Measurements from ENCODE around the gene STAG1. TPM values are rescaled to one million over a fixed set of nuclear protein-coding genes. Genes with fewer than 3 reads are reported as not detected.
"Not testable (repeated sequence)": the region's sequence is repeated elsewhere in the genome, so short reads cannot be mapped to it uniquely, and the experiment has no call there.

Gene STAG1
- polyA plus RNA-seq, 1 experiment = 13.8 TPM

DNA sequence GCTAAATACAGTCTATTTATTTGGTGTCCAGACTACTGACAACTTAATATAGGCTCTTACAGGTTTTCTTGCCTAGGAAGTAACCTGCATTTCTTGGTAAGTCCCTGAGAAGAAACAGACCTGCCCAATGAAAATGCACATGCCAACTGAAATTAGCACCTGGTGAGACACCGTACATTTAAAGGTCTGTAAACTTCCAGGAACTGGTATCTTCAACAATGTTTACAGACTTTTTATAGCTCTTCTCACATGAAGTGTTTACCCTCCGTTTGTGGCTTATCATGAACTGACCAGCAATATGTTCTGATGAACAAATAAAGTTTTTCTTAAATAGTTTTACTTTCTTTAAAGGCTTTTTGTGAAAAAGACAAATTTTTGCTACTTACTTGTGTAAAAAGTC, 408.7 kb downstream of the STAG1 start:
- TF ChIP-seq, protein P1, sequence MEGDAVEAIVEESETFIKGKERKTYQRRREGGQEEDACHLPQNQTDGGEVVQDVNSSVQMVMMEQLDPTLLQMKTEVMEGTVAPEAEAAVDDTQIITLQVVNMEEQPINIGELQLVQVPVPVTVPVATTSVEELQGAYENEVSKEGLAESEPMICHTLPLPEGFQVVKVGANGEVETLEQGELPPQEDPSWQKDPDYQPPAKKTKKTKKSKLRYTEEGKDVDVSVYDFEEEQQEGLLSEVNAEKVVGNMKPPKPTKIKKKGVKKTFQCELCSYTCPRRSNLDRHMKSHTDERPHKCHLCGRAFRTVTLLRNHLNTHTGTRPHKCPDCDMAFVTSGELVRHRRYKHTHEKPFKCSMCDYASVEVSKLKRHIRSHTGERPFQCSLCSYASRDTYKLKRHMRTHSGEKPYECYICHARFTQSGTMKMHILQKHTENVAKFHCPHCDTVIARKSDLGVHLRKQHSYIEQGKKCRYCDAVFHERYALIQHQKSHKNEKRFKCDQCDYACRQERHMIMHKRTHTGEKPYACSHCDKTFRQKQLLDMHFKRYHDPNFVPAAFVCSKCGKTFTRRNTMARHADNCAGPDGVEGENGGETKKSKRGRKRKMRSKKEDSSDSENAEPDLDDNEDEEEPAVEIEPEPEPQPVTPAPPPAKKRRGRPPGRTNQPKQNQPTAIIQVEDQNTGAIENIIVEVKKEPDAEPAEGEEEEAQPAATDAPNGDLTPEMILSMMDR (IDR thresholded peaks at IDR 0.05; ENCODE audit: insufficient read depth, low read depth, low read length) = no peak
- no peak for DNase-seq (ENCODE audit: low read depth)
- no peak overlapping the region for H3K4me3 ChIP-seq (ENCODE audit: low read depth, low read length)
- ChIA-PET POLR2A (no interaction called here), CTCF (no interaction called here)
- peaks cover under 1% of the 10 kb centered on the region; the same call in 1 of the 2 replicates for H3K36me3 ChIP-seq (ENCODE audit: control insufficient read depth, insufficient read depth, low read length)
- no peaks in the 10 kb centered on the region for H3K27me3 ChIP-seq (ENCODE audit: control insufficient read depth, insufficient read depth, low read length)

DNA sequence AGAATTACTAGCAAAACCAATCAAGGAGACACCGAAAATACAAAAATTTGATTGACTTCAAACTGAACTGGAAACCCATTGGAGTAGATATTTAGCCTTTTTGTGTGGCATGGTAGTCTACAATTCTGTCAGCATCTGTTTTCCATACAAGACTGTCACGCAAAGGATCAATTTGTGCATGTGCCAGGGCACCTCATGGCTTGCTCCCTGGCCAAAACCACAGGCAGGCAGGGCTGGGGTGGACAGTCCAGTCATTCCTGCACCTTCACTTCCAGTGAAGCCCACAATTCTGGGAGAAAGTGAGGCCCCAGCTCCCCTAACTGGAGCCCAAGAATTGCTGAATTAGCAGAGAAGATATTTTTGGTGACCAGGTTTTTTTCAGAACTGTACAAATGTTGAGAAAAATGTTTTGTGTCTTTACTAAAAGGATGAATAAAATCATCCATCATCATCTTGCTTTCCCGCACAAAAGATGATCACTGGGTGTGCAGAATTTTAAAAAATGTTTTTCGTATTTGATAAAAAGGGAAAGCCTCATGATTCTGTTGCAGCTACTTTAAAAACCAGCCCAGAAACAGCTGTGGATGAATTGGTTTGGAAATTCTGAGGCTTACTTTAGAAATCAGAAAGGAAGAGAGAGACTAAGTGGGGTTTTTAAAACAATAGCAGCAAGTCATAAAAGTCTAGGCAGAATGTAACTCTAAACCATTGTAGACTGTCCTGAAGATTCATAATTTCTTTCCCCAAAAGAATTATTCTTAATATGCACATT, 415.7 kb downstream of the STAG1 start:
- no peaks in the 10 kb centered on the region for H3K27me3 ChIP-seq (ENCODE audit: control insufficient read depth, insufficient read depth, low read length)
- TF ChIP-seq, protein P1 (IDR thresholded peaks at IDR 0.05; ENCODE audit: insufficient read depth, low read depth, low read length) = no peak
- CTCF ChIA-PET = interaction anchor here (2.4 kb wide), 1 partner anchor 416 kb away, joined by 10 read pairs; the partner anchor contains the start of gene STAG1
- DNase-seq (ENCODE audit: low read depth) = peak; percentile 41
- POLR2A ChIA-PET = interaction anchor here (0.6 kb wide), 1 partner anchor 24 kb away, joined by 3 read pairs; no protein-coding TSS in a partner anchor
- no peak overlapping the region for H3K4me3 ChIP-seq (ENCODE audit: low read depth, low read length)
- no peaks in the 10 kb centered on the region; the same call in none of the 2 replicates for H3K36me3 ChIP-seq (ENCODE audit: control insufficient read depth, insufficient read depth, low read length)

DNA sequence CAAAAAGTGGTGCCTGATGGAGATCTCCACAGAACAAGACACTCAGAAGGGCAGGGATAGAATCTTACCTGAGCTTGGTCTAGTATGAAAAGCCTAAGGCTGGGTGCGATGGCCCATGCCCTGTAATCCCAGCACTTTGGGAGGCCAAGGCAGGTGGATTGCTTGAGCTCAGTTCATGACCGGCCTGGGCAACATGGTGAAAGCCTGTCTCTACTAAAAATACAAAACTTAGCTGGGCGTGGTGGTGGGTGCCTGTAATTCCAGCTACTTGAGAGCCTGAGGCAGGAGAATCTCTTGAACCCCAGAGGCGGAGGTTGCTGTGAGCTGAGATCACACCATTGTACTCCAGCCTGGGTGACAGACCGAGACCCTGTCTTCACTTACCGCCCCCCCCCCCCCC, 417.5 kb downstream of the STAG1 start:
- H3K4me3 ChIP-seq (ENCODE audit: low read depth, low read length); DNase-seq (ENCODE audit: low read depth); H3K27me3 ChIP-seq (ENCODE audit: control insufficient read depth, insufficient read depth, low read length); POLR2A ChIA-PET; H3K36me3 ChIP-seq (ENCODE audit: control insufficient read depth, insufficient read depth, low read length): not testable (repeated sequence)
- CTCF ChIA-PET = interaction anchor here (1.3 kb wide), 1 partner anchor 417 kb away, joined by 3 read pairs; the partner anchor contains the start of gene STAG1

DNA sequence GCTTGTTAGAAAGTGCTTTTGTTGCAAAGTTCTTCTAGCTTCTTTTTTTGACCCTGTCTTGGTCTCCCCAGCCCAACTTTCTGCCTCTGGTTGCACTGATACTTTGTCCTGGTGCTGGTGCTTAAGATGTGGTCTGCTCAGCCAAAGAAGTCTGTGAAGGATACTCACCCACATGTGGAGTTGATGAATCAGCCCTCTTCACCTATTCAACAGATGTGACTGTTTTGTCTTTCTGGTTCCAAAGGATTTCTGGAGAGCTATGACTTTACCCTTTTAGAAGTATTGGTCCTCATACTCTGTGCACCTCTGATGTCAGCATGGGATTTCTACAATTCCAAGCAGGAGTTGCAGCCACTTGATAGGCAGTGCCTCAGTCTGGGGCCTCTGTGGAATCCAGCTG, 418.0 kb downstream of the STAG1 start:
- TF ChIP-seq, protein P1 (IDR thresholded peaks at IDR 0.05; ENCODE audit: insufficient read depth, low read depth, low read length) = no peak
- H3K36me3 ChIP-seq (ENCODE audit: control insufficient read depth, insufficient read depth, low read length) = no peaks in the 10 kb centered on the region; the same call in 1 of the 2 replicates
- ChIA-PET CTCF (interaction anchor here (1.3 to 2.2 kb wide), 2 partner anchors 17 to 418 kb away, joined by 3 to 5 read pairs; partner anchors contain the start of gene STAG1), POLR2A (interaction anchor here (0.6 kb wide), 1 partner anchor 215 kb away, joined by 3 read pairs; no protein-coding TSS in a partner anchor)
- H3K4me3 ChIP-seq (ENCODE audit: low read depth, low read length) = no peak overlapping the region
- H3K27me3 ChIP-seq (ENCODE audit: control insufficient read depth, insufficient read depth, low read length) = no peaks in the 10 kb centered on the region
- no peak for DNase-seq (ENCODE audit: low read depth)

DNA sequence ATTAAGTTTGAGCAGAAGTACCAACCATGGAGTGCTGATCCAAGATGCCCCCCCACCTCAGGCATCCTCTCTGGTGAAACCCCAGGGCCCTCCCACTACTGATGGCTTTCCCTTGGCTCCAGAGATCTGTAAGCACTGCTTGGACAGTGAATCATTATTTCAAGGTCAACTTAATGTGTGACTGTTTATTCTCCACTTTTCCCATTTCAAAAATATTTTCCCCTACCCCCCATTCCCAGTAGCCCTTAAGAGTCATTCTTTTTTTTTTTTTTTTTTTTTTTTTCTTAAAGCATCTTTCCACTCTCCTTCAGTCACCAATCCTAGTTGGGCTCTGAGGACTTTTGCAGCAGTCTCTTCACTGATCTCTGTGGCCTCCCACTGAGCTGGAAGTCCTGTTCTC, 419.4 kb downstream of the STAG1 start:
- ChIA-PET POLR2A (no interaction called here), CTCF (interaction anchor here (1.6 to 2.2 kb wide), 3 partner anchors 18 to 40 kb away, joined by 3 to 5 read pairs (median 3); no protein-coding TSS in a partner anchor)
- Histone ChIP-seq H3K36me3 (ENCODE audit: control insufficient read depth, insufficient read depth, low read length) (no peaks in the 10 kb centered on the region; the same call in none of the 2 replicates), H3K4me3 (ENCODE audit: low read depth, low read length) (no peak overlapping the region), H3K27me3 (ENCODE audit: control insufficient read depth, insufficient read depth, low read length) (no peaks in the 10 kb centered on the region)
- peak; percentile 64 for DNase-seq (ENCODE audit: low read depth)
- TF ChIP-seq, protein P1 (IDR thresholded peaks at IDR 0.05; ENCODE audit: insufficient read depth, low read depth, low read length) = no peak

Measured in BJ (cell line).